ENCODE data around the gene RC3H1. TPM values are rescaled to one million over a fixed set of nuclear protein-coding genes. Genes with fewer than 3 reads are reported as not detected.
A peak's percentile ranks its signal among the peaks of the same experiment; 100 is the strongest.
"Not testable (repeated sequence)": the region's sequence is repeated elsewhere in the genome, so short reads cannot be mapped to it uniquely, and the experiment has no call there.

RC3H1 gene
- total RNA-seq, 1 experiment from 2014 or later: 26.9 TPM

GRCh38 chr1:174000371-174000770, 21.8 kb downstream of the RC3H1 start:
- CTCF ChIA-PET: interaction anchor here (0.6 to 2.2 kb wide), 10 partner anchors 8 to 978 kb away, joined by 3 to 10 read pairs (median 4); no protein-coding TSS in a partner anchor
- BruUV-seq (replicated peaks): no TSS peak
- DNase-seq (ENCODE audit: unreplicated experiment): no peak
- intact Hi-C loops (cut with micrococcal nuclease): no loop called here
- no peaks in the 10 kb centered on the region for H3K9me3 Mint-ChIP-seq (ENCODE audit: unreplicated experiment)
- no peaks in the 10 kb centered on the region for H3K27me3 Mint-ChIP-seq (ENCODE audit: insufficient read depth, unreplicated experiment)
- no peak for TF ChIP-seq CTCF (IDR thresholded peaks at IDR 0.05; ENCODE audit: unreplicated experiment)
- no peak overlapping the region for H3K4me3 Mint-ChIP-seq (ENCODE audit: unreplicated experiment)
- POLR2A ChIA-PET: interaction anchor here (0.9 to 2.1 kb wide), 6 partner anchors 11 to 158 kb away, joined by 3 to 8 read pairs (median 4); partner anchors contain the start of genes GAS5 and ZBTB37
- H3K4me1 Mint-ChIP-seq (ENCODE audit: insufficient read depth, unreplicated experiment): peaks cover 13% of the 10 kb centered on the region
- H3K36me3 Mint-ChIP-seq (ENCODE audit: insufficient read depth, unreplicated experiment): peaks cover 2% of the 10 kb centered on the region
- H3K27ac Mint-ChIP-seq (ENCODE audit: low read depth, unreplicated experiment): peak overlapping the region; percentile 79

GRCh38 chr1:173997791-173998190, 24.4 kb downstream of the RC3H1 start:
- no peak for DNase-seq (ENCODE audit: unreplicated experiment)
- Mint-ChIP-seq H3K27me3 (ENCODE audit: insufficient read depth, unreplicated experiment) (no peaks in the 10 kb centered on the region), H3K36me3 (ENCODE audit: insufficient read depth, unreplicated experiment) (peaks cover 28% of the 10 kb centered on the region), H3K4me3 (ENCODE audit: unreplicated experiment) (no peak overlapping the region), H3K27ac (ENCODE audit: low read depth, unreplicated experiment) (no peak overlapping the region), H3K9me3 (ENCODE audit: unreplicated experiment) (no peaks in the 10 kb centered on the region), H3K4me1 (ENCODE audit: insufficient read depth, unreplicated experiment) (peaks cover 16% of the 10 kb centered on the region)
- intact Hi-C loops (cut with micrococcal nuclease): no loop called here
- TF ChIP-seq CTCF (IDR thresholded peaks at IDR 0.05; ENCODE audit: unreplicated experiment): no peak
- no TSS peak for BruUV-seq (replicated peaks)
- CTCF ChIA-PET: interaction anchor here (1.3 kb wide), 1 partner anchor 14 kb away, joined by 3 read pairs; no protein-coding TSS in a partner anchor
- POLR2A ChIA-PET: interaction anchor here (0.7 to 1.7 kb wide), 2 partner anchors 21 to 32 kb away, joined by 4 read pairs; no protein-coding TSS in a partner anchor

GRCh38 chr1:173996995-173997394, 25.2 kb downstream of the RC3H1 start:
- no TSS peak for BruUV-seq (replicated peaks)
- no peaks in the 10 kb centered on the region for H3K27me3 Mint-ChIP-seq (ENCODE audit: insufficient read depth, unreplicated experiment)
- H3K36me3 Mint-ChIP-seq (ENCODE audit: insufficient read depth, unreplicated experiment): peaks cover 36% of the 10 kb centered on the region
- no peak overlapping the region for H3K27ac Mint-ChIP-seq (ENCODE audit: low read depth, unreplicated experiment)
- intact Hi-C loops (cut with micrococcal nuclease): no loop called here
- CTCF ChIA-PET: interaction anchor here (0.6 to 1.3 kb wide), 4 partner anchors 10 to 42 kb away, joined by 3 to 4 read pairs (median 3); no protein-coding TSS in a partner anchor
- no peak for DNase-seq (ENCODE audit: unreplicated experiment)
- H3K4me3 Mint-ChIP-seq (ENCODE audit: unreplicated experiment): no peak overlapping the region
- peaks cover 12% of the 10 kb centered on the region for H3K4me1 Mint-ChIP-seq (ENCODE audit: insufficient read depth, unreplicated experiment)
- H3K9me3 Mint-ChIP-seq (ENCODE audit: unreplicated experiment): no peaks in the 10 kb centered on the region
- TF ChIP-seq CTCF (IDR thresholded peaks at IDR 0.05; ENCODE audit: unreplicated experiment): no peak
- POLR2A ChIA-PET: interaction anchor here (0.7 to 1.7 kb wide), 2 partner anchors 22 to 31 kb away, joined by 4 read pairs; no protein-coding TSS in a partner anchor

DNA sequence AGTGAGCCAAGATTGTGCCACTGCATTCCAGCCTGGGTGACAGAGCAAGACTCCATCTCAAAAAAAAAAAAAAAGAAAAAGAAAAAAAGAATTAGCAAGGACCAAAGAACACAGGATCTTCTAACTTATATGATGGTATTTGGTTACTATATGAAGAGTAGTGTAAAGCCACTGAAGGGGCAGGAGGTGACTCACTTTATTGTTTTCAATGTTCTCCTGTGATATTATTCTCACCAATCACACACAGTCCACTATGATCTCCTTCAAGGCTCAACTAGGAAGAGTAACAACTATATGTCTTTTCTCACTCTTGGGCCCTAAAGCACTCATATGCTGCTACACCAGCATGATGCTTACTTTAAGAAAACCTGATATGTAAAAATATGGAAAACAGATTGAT, 26.7 kb downstream of the RC3H1 start:
- no TSS peak for BruUV-seq (replicated peaks)
- intact Hi-C loops (cut with micrococcal nuclease): no loop called here
- no peaks in the 10 kb centered on the region for H3K9me3 Mint-ChIP-seq (ENCODE audit: unreplicated experiment)
- no peak overlapping the region for H3K27ac Mint-ChIP-seq (ENCODE audit: low read depth, unreplicated experiment)
- ChIA-PET CTCF (no interaction called here), POLR2A (interaction anchor here (0.6 kb wide), 1 partner anchor 451 kb away, joined by 4 read pairs; no protein-coding TSS in a partner anchor)
- peaks cover 51% of the 10 kb centered on the region for H3K36me3 Mint-ChIP-seq (ENCODE audit: insufficient read depth, unreplicated experiment)
- TF ChIP-seq CTCF (IDR thresholded peaks at IDR 0.05; ENCODE audit: unreplicated experiment): no peak
- H3K4me3 Mint-ChIP-seq (ENCODE audit: unreplicated experiment): no peak overlapping the region
- H3K27me3 Mint-ChIP-seq (ENCODE audit: insufficient read depth, unreplicated experiment): no peaks in the 10 kb centered on the region
- peaks cover 6% of the 10 kb centered on the region for H3K4me1 Mint-ChIP-seq (ENCODE audit: insufficient read depth, unreplicated experiment)
- no peak for DNase-seq (ENCODE audit: unreplicated experiment)

DNA sequence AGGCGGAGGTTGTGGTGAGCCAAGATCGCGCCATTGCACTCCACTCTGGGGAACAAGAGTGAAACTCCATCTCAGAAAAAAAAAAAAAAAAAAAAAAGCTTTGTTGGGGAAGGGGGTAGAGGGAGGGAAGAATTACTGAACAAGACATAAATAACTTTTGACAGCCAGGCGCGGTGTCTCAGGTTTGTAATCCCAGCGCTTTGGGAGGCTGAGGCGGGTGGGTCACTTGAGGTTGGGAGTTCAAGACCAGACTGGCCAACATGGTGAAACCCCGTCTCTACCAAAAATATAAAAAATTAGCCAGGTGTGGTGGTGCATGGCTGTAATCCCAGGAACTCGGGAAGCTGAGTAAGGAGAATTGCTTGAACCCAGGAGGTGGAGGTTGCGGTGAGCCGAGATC, 28.2 kb downstream of the RC3H1 start:
- H3K9me3 Mint-ChIP-seq (ENCODE audit: unreplicated experiment); H3K27ac Mint-ChIP-seq (ENCODE audit: low read depth, unreplicated experiment); BruUV-seq (replicated peaks); H3K4me3 Mint-ChIP-seq (ENCODE audit: unreplicated experiment); intact Hi-C loops (cut with micrococcal nuclease); DNase-seq (ENCODE audit: unreplicated experiment); H3K27me3 Mint-ChIP-seq (ENCODE audit: insufficient read depth, unreplicated experiment); H3K4me1 Mint-ChIP-seq (ENCODE audit: insufficient read depth, unreplicated experiment): not testable (repeated sequence)
- peaks cover 62% of the 10 kb centered on the region for H3K36me3 Mint-ChIP-seq (ENCODE audit: insufficient read depth, unreplicated experiment)
- ChIA-PET POLR2A (interaction anchor here (1.9 kb wide), 1 partner anchor 8 kb away, joined by 4 read pairs; no protein-coding TSS in a partner anchor), CTCF (interaction anchor here (0.6 to 1.0 kb wide), 4 partner anchors 16 to 574 kb away, joined by 3 read pairs; no protein-coding TSS in a partner anchor)
